Measurements from ENCODE around the gene CZIB.
A peak's percentile ranks its signal among the peaks of the same experiment; 100 is the strongest.

- no peak for TF ChIP-seq SP1 (IDR thresholded peaks at IDR 0.05)
- TF ChIP-seq FOXM1 (IDR thresholded peaks at IDR 0.05; ENCODE audit: borderline replicate concordance): no peak
- peak; percentile 55; the same call in 1 of the 2 replicates for TF ChIP-seq ELF4 (IDR thresholded peaks at IDR 0.05)
- no peak for TF ChIP-seq SUZ12 (IDR thresholded peaks at IDR 0.05)
- no peak for TF ChIP-seq ARNT (IDR thresholded peaks at IDR 0.05)
- TF ChIP-seq BHLHE40 (IDR thresholded peaks at IDR 0.05; ENCODE audit: borderline replicate concordance): no peak
- TF ChIP-seq TARDBP (IDR thresholded peaks at IDR 0.05): no peak
- TF ChIP-seq FOXA1 (IDR thresholded peaks at IDR 0.05): no peak
Observed at GRCh38 chr1:53196485-53197290, 23.7 kb downstream of the CZIB start, which contains the start of gene CPT2.

All from HEK293T (cell line).